Caco-2 (cell line): ENCODE measurements around the gene GNAI1. TPM values are rescaled to one million over a fixed set of nuclear protein-coding genes. Genes with fewer than 3 reads are reported as not detected.

Source experiments
- BruUV-seq: library from RNA; stranded (reverse); fragments of 400-500 nt; replicated peaks from 2 replicates; lab custom pipeline; 2021; lab: Mats Ljungman, UMichigan
- CTCF ChIA-PET: fragments of 300-600 bp; sonication (Branson Sonifier 250); formaldehyde crosslinking; loops from one replicate; lab custom pipeline; 2022; ENCODE audit warnings: antibody characterized with exemption; lab: Charles Lee
- POLR2A ChIA-PET: fragments of 300-600 bp; sonication (Branson Sonifier 250); formaldehyde crosslinking; loops from one replicate; lab custom pipeline; 2022; ENCODE audit warnings: antibody characterized with exemption; lab: Charles Lee
- DNase-seq, 2 experiments: peaks; one replicate each; pipeline versions ENCODE4 v3.0.0 to v3.0.0-alpha.2; 2020 to 2022
- H3K27me3 ChIP-seq: replicated peaks from 2 replicates; pipeline ENCODE4 v1.6.0; 2011; ENCODE audit warnings: low read length; ENCODE audit not compliant: control insufficient read depth, insufficient read depth
- H3K36me3 ChIP-seq: 2 replicates; pipeline ENCODE4 v1.5.1; 2011; ENCODE audit warnings: low read length; ENCODE audit not compliant: control insufficient read depth, insufficient read depth
- H3K4me1 ChIP-seq: fragments of 250-450 bp; sonication (Bioruptor Pico); 2 replicates; pipeline ENCODE4 v1.5.1; 2020; ENCODE audit warnings: mild to moderate bottlenecking
- H3K4me3 ChIP-seq: 2 replicates; pipeline ENCODE4 v1.5.1; 2011; ENCODE audit warnings: low read depth, mild to moderate bottlenecking, control low read depth, low read length
- H3K9me3 ChIP-seq: fragments of 250-450 bp; sonication (Bioruptor Pico); 2 replicates; pipeline ENCODE4 v1.5.1; 2020; ENCODE audit warnings: mild to moderate bottlenecking, moderate library complexity
- H3K27ac Mint-ChIP-seq: one replicate; pipeline ENCODE4 v1.8.0; 2022; ENCODE audit warnings: mixed read lengths; ENCODE audit not compliant: unreplicated experiment
- H3K27me3 Mint-ChIP-seq: one replicate; pipeline ENCODE4 v1.8.0; 2022; ENCODE audit warnings: mixed read lengths; ENCODE audit not compliant: insufficient read depth, unreplicated experiment
- H3K36me3 Mint-ChIP-seq: one replicate; pipeline ENCODE4 v1.8.0; 2022; ENCODE audit warnings: mild to moderate bottlenecking, mixed read lengths; ENCODE audit not compliant: insufficient read depth, unreplicated experiment
- H3K4me1 Mint-ChIP-seq: one replicate; pipeline ENCODE4 v1.8.0; 2022; ENCODE audit warnings: low read depth, mixed read lengths; ENCODE audit not compliant: unreplicated experiment
- H3K4me3 Mint-ChIP-seq: one replicate; pipeline ENCODE4 v1.8.0; 2022; ENCODE audit warnings: mild to moderate bottlenecking, moderate library complexity, mixed read lengths; ENCODE audit not compliant: unreplicated experiment
- H3K9me3 Mint-ChIP-seq: one replicate; pipeline ENCODE4 v1.8.0; 2022; ENCODE audit warnings: mixed read lengths; ENCODE audit not compliant: unreplicated experiment
- CTCF ChIP-seq, 2 experiments: fragments of 200-600 bp in 1 of 2; IDR thresholded peaks; 1 replicate in 1 of 2; 2 replicates in 1 of 2; pipeline versions ENCODE4 v1.5.1 to v1.8.0; 2011 to 2022; ENCODE audit warnings: antibody characterized with exemption in 1 of 2, control low read depth in 1 of 2, inconsistent platforms in 1 of 2, low read depth in 1 of 2, low read length in 1 of 2, mild to moderate bottlenecking in 1 of 2, moderate library complexity in 1 of 2; ENCODE audit not compliant: insufficient read depth in 1 of 2, severe bottlenecking in 1 of 2, unreplicated experiment in 1 of 2
- intact Hi-C: fragments of 100-400 bp; cut with micrococcal nuclease; formaldehyde crosslinking; loops from one replicate; pipeline ENCODE4 v1.10.0; 2022; ENCODE audit not compliant: unreplicated experiment
- total RNA-seq: library from RNA; stranded (reverse); gene quantifications from 2 replicates; pipeline ENCODE4 v1.2.3, GENCODE V29; 2022

GNAI1 gene
- total RNA-seq, 1 experiment from 2014 or later: 2.1 TPM

GRCh38 chr7:80257756-80258155 is 123.1 kb downstream of the GNAI1 start:
- ChIA-PET POLR2A (no interaction called here), CTCF (no interaction called here)
- H3K9me3 Mint-ChIP-seq: no peaks in the 10 kb centered on the region
- peaks cover 10% of the 10 kb centered on the region for H3K27me3 Mint-ChIP-seq
- no peaks in the 10 kb centered on the region for H3K4me1 Mint-ChIP-seq
- no peak overlapping the region for H3K27ac Mint-ChIP-seq
- no peaks in the 10 kb centered on the region for H3K36me3 Mint-ChIP-seq
- no peak for TF ChIP-seq CTCF (IDR thresholded peaks at IDR 0.05; ENCODE audit: insufficient read depth in 1 of 2, low read depth in 1 of 2, low read length in 1 of 2, severe bottlenecking in 1 of 2, unreplicated experiment in 1 of 2)
- no peaks in the 10 kb centered on the region for H3K4me1 ChIP-seq
- H3K4me3 Mint-ChIP-seq: no peak overlapping the region
- H3K27me3 ChIP-seq: no peaks in the 10 kb centered on the region
- no peak for DNase-seq
- no peaks in the 10 kb centered on the region for H3K36me3 ChIP-seq
- H3K4me3 ChIP-seq: no peak overlapping the region
- no TSS peak for BruUV-seq
- intact Hi-C loops: no loop called here
- H3K9me3 ChIP-seq: no peaks in the 10 kb centered on the region

- Histone ChIP-seq H3K9me3 (no peaks in the 10 kb centered on the region), H3K4me1 (no peaks in the 10 kb centered on the region), H3K36me3 (no peaks in the 10 kb centered on the region), H3K27me3 (no peaks in the 10 kb centered on the region), H3K4me3 (no peak overlapping the region)
- POLR2A ChIA-PET: no interaction called here
- H3K4me1 Mint-ChIP-seq: no peaks in the 10 kb centered on the region
- peaks cover 7% of the 10 kb centered on the region for H3K27me3 Mint-ChIP-seq
- H3K27ac Mint-ChIP-seq: no peak overlapping the region
- TF ChIP-seq CTCF (IDR thresholded peaks at IDR 0.05; ENCODE audit: insufficient read depth in 1 of 2, low read depth in 1 of 2, low read length in 1 of 2, severe bottlenecking in 1 of 2, unreplicated experiment in 1 of 2): no peak
- intact Hi-C loops: no loop called here
- H3K9me3 Mint-ChIP-seq: no peaks in the 10 kb centered on the region
- H3K4me3 Mint-ChIP-seq: no peak overlapping the region
- no peak for DNase-seq
- CTCF ChIA-PET: no interaction called here
- no TSS peak for BruUV-seq
- no peaks in the 10 kb centered on the region for H3K36me3 Mint-ChIP-seq
Measured at GRCh38 chr7:80260606-80261005, 126.0 kb downstream of the GNAI1 start.

- intact Hi-C loops: no loop called here
- no peaks in the 10 kb centered on the region for H3K36me3 ChIP-seq
- H3K4me1 ChIP-seq: no peaks in the 10 kb centered on the region
- POLR2A ChIA-PET: no interaction called here
- no TSS peak for BruUV-seq
- no peak for TF ChIP-seq CTCF (IDR thresholded peaks at IDR 0.05; ENCODE audit: insufficient read depth in 1 of 2, low read depth in 1 of 2, low read length in 1 of 2, severe bottlenecking in 1 of 2, unreplicated experiment in 1 of 2)
- CTCF ChIA-PET: no interaction called here
- Mint-ChIP-seq H3K36me3 (no peaks in the 10 kb centered on the region), H3K4me1 (no peaks in the 10 kb centered on the region), H3K27me3 (peaks cover 3% of the 10 kb centered on the region), H3K27ac (no peak overlapping the region), H3K4me3 (no peak overlapping the region), H3K9me3 (no peaks in the 10 kb centered on the region)
- H3K9me3 ChIP-seq: no peaks in the 10 kb centered on the region
- H3K4me3 ChIP-seq: no peak overlapping the region
- no peak for DNase-seq
- H3K27me3 ChIP-seq: no peaks in the 10 kb centered on the region
Measured at GRCh38 chr7:80263333-80263732, 128.7 kb downstream of the GNAI1 start.
